ENCODE results near the gene TTC28. TPM values are rescaled to one million over a fixed set of nuclear protein-coding genes. Genes with fewer than 3 reads are reported as not detected.

The TTC28 gene
- total RNA-seq, 1 donor from 2014 or later = 17.0 TPM

GRCh38 chr22:27972732-27973698, 706.6 kb downstream of the TTC28 start:
- intact Hi-C loops (cut with micrococcal nuclease) = no loop called here
- ATAC-seq (no peak), DNase-seq (no peak)

- DNase-seq (no peak), ATAC-seq (no peak)
- intact Hi-C loops (cut with micrococcal nuclease) = no loop called here
Measured at GRCh38 chr22:27971926-27972325, 707.7 kb downstream of the TTC28 start.

GRCh38 chr22:27970596-27971220, 708.9 kb downstream of the TTC28 start:
- no peak for ATAC-seq
- intact Hi-C loops (cut with micrococcal nuclease) = no loop called here
- no peak for DNase-seq

GRCh38 chr22:27966168-27967064, 713.2 kb downstream of the TTC28 start:
- intact Hi-C loops (cut with micrococcal nuclease) = no loop called here
- ATAC-seq = no peak
- DNase-seq = no peak

- intact Hi-C loops (cut with micrococcal nuclease) = no loop called here
Measured at GRCh38 chr22:27962268-27963044, 717.2 kb downstream of the TTC28 start.

GRCh38 chr22:27961680-27962079, 718.0 kb downstream of the TTC28 start:
- ATAC-seq = no peak
- intact Hi-C loops (cut with micrococcal nuclease) = no loop called here
- DNase-seq = no peak

More at GRCh38 chr22:27962268-27963044, 717.2 kb downstream of the TTC28 start:
- ATAC-seq = peak; percentile 65
- DNase-seq = peak; percentile 37

GRCh38 chr22:27961182-27961581, 718.5 kb downstream of the TTC28 start:
- intact Hi-C loops (cut with micrococcal nuclease) = no loop called here
- ATAC-seq (no peak), DNase-seq (no peak)

- intact Hi-C loops (cut with micrococcal nuclease) = no loop called here
- ATAC-seq (peak; percentile 84), DNase-seq (no peak)
Measured at GRCh38 chr22:27959335-27960090, 720.1 kb downstream of the TTC28 start.

GRCh38 chr22:27952779-27953178, 726.9 kb downstream of the TTC28 start:
- no peak for ATAC-seq

GRCh38 chr22:27952091-27952490, 727.5 kb downstream of the TTC28 start:
- no peak for DNase-seq
- intact Hi-C loops (cut with micrococcal nuclease) = no loop called here
- ATAC-seq = no peak

More at GRCh38 chr22:27952779-27953178, 726.9 kb downstream of the TTC28 start:
- DNase-seq = no peak
- intact Hi-C loops (cut with micrococcal nuclease) = no loop called here

- DNase-seq (no peak), ATAC-seq (no peak)
- intact Hi-C loops (cut with micrococcal nuclease) = no loop called here
Measured at GRCh38 chr22:27949421-27949820, 730.2 kb downstream of the TTC28 start.

- ATAC-seq (no peak), DNase-seq (no peak)
- intact Hi-C loops (cut with micrococcal nuclease) = no loop called here
Measured at GRCh38 chr22:27948569-27948968, 731.1 kb downstream of the TTC28 start.

- DNase-seq (no peak), ATAC-seq (no peak)
- intact Hi-C loops (cut with micrococcal nuclease) = no loop called here
Measured at GRCh38 chr22:27947448-27947847, 732.2 kb downstream of the TTC28 start.

- DNase-seq (no peak), ATAC-seq (no peak)
- intact Hi-C loops (cut with micrococcal nuclease) = no loop called here
Measured at GRCh38 chr22:27941143-27941542, 738.5 kb downstream of the TTC28 start.

- no peak for DNase-seq
- no peak for ATAC-seq
- intact Hi-C loops (cut with micrococcal nuclease) = no loop called here
Measured at GRCh38 chr22:27937453-27937852, 742.2 kb downstream of the TTC28 start.

GRCh38 chr22:27935897-27936296, 743.7 kb downstream of the TTC28 start:
- ATAC-seq (peak; percentile 26), DNase-seq (no peak)
- intact Hi-C loops (cut with micrococcal nuclease) = no loop called here

GRCh38 chr22:27934069-27934468, 745.6 kb downstream of the TTC28 start:
- no peak for DNase-seq
- no peak for ATAC-seq
- intact Hi-C loops (cut with micrococcal nuclease) = no loop called here
